HL-60/S4 treated with phorbol 12-myristate 13-acetate at 8.2 ng/mL for 4 days and 3 days (cell line): ENCODE measurements around the gene TRAF2.

ENCODE experiments used
- in situ Hi-C: fragments of 300-500 bp; cut with MboI; formaldehyde crosslinking; loops from 2 replicates; pipeline ENCODE4 v1.15.0; 2022; ENCODE audit warnings: low sequenced_read_pairs

The TRAF2 gene

GRCh38 chr9:136946228-136947027, 60.1 kb downstream of the TRAF2 start:
- in situ Hi-C loops = no loop called here

GRCh38 chr9:136947028-136947891, 60.9 kb downstream of the TRAF2 start:
- in situ Hi-C loops = no loop called here

- in situ Hi-C loops = no loop called here
Observed at GRCh38 chr9:136947955-136948510, 61.7 kb downstream of the TRAF2 start.

GRCh38 chr9:136949239-136949816, 63.0 kb downstream of the TRAF2 start:
- in situ Hi-C loops = no loop called here

- in situ Hi-C loops = no loop called here
Observed at GRCh38 chr9:136949817-136950655, 63.7 kb downstream of the TRAF2 start.

GRCh38 chr9:136950656-136951276, 64.5 kb downstream of the TRAF2 start:
- in situ Hi-C loops = no loop called here

- in situ Hi-C loops = no loop called here
Observed at GRCh38 chr9:136951541-136952320, 65.4 kb downstream of the TRAF2 start, which contains the start of gene LCN12. TSS of gene LCN12 (plus strand) at chr9:136952273. CDS start at chr9:136952328, 55 bp downstream.

GRCh38 chr9:136952321-136952850, 66.1 kb downstream of the TRAF2 start:
- in situ Hi-C loops = no loop called here

GRCh38 chr9:136952876-136953770, 66.8 kb downstream of the TRAF2 start:
- in situ Hi-C loops = no loop called here

- in situ Hi-C loops = no loop called here
Observed at GRCh38 chr9:136953771-136954269, 67.5 kb downstream of the TRAF2 start.

GRCh38 chr9:136954270-136955083, 68.2 kb downstream of the TRAF2 start:
- in situ Hi-C loops = no loop called here

- in situ Hi-C loops = no loop called here
Observed at GRCh38 chr9:136955202-136955942, 69.1 kb downstream of the TRAF2 start.

GRCh38 chr9:136955943-136956335, 69.6 kb downstream of the TRAF2 start:
- in situ Hi-C loops = no loop called here

- in situ Hi-C loops = no loop called here
Observed at GRCh38 chr9:136956604-136957003, 70.3 kb downstream of the TRAF2 start.

GRCh38 chr9:136957461-136957860, 71.1 kb downstream of the TRAF2 start:
- in situ Hi-C loops = no loop called here

- in situ Hi-C loops = no loop called here
Observed at GRCh38 chr9:136957901-136958300, 71.6 kb downstream of the TRAF2 start.
